ENCODE measurements around the gene SNPH.

DNA sequence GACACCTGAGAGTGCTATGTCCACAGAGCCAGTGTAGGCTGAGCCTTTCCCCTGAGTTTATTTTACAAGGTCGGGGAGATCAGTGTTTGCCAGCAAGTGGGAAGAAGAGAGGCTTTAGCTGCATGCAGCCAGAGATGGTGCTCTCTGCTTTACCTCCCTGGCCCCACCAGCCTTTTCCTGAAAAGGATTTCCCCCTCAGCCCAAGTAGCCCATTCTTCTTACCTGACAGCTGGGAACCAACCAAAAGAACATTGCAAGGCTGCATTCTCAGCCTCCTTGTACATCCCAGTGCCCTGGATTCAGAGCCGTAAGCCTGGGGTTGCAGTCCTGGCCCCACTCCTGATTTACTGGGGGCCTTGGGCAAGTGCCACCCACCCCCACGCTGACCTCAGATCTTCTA lies 16.9 kb downstream of the SNPH start:
- TF ChIP-seq, protein P1, sequence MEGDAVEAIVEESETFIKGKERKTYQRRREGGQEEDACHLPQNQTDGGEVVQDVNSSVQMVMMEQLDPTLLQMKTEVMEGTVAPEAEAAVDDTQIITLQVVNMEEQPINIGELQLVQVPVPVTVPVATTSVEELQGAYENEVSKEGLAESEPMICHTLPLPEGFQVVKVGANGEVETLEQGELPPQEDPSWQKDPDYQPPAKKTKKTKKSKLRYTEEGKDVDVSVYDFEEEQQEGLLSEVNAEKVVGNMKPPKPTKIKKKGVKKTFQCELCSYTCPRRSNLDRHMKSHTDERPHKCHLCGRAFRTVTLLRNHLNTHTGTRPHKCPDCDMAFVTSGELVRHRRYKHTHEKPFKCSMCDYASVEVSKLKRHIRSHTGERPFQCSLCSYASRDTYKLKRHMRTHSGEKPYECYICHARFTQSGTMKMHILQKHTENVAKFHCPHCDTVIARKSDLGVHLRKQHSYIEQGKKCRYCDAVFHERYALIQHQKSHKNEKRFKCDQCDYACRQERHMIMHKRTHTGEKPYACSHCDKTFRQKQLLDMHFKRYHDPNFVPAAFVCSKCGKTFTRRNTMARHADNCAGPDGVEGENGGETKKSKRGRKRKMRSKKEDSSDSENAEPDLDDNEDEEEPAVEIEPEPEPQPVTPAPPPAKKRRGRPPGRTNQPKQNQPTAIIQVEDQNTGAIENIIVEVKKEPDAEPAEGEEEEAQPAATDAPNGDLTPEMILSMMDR (IDR thresholded peaks at IDR 0.05): no peak
- no peak for TF ChIP-seq POLR2A (IDR thresholded peaks at IDR 0.05)
